Cerebellar cortex (tissue), 1 donor: Measurements from ENCODE around the gene NOL8.

Source experiments
- DNase-seq: peaks from one replicate; pipeline ENCODE4 v3.0.0-alpha.2; 2015; ENCODE audit warnings: low spot score

The NOL8 gene

GRCh38 chr9:92266486-92266885, 58.7 kb downstream of the NOL8 start:
- DNase-seq: peak; percentile 94

- DNase-seq: no peak
Measured at GRCh38 chr9:92265154-92265553, 60.0 kb downstream of the NOL8 start.

DNA sequence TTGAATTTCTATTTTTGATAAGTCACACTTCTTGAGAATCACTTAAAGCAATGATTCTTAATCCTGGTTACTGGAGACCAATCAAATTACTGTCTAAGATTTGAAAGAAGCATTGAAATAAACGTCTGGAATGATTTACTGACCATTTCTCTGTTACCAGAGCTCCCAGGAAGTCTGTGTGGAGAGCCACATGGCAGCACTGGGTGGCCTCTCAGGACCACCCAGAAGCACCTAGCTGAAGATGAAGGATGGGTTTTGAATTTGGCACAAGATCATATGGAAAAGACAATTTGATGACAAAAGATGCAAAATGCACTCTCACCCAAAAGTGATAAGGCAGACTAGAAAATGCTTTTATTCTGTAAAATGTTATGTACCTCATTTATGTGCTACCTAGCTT, 62.0 kb downstream of the NOL8 start:
- no peak for DNase-seq

GRCh38 chr9:92257327-92257726, 67.8 kb downstream of the NOL8 start:
- peak; percentile 96 for DNase-seq

DNA sequence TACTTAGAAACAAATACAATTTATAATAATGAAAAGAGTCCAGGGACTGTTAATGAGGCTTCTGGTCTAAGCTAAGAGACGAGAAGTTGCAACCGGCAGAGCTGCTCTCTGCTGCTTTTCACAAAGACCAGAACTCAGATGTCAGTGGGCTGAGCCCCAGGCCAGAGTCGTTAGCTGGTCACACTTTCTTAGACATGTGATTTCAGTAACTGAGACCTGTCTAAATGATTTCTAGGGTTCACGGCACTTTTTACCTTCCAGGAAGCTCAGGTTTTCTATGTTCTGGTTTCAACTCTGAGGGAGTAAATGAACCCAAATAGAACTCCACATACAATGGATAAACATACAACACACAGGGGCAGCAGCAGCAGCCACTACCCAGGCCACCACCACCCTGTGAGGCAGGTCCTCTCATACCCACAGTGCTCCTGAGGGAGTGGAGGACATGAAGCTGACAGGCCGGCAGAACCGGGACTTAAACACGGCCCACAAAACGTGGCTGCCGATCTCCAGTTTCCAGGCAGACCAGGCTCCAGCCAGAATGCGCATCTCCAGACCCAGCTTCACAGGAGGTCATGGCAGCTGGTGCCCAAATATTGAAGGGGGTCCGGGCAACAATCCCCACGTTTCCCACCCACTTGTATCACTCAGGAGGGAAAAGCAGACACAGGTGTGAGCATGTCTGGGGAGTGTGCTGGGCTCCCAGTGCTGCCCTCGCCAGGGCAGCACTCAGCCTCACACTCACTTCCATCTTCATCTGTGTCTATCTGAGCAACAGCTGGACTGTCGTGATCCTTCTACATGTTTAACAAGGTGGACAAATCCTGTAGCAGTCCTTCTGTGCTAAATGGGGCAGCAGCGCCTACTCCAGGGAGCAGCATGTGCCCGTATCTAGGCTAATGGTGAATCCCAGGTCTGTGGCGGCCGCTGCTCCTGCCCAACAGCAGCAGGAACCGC, 70.5 kb downstream of the NOL8 start:
- no peak for DNase-seq

DNA sequence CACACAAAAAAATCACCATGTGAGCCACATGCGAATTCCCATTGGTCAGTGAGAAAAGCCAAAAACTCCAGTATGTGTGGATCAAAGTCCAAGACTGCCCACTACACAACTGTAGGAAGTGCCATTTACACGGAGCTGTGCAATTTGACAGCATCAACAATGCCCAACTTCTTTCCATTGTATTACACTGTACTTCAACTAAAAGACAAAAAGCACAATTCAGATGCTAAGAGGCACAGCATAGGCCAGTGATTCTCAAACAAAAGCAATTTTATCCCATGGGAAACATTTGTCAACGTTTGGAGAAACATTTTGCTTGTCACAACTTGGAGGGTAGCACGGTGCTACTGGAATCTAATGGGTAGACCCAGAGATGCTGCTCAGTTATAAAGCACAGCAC, 71.5 kb downstream of the NOL8 start:
- DNase-seq: no peak

GRCh38 chr9:92247981-92248380, 77.2 kb downstream of the NOL8 start:
- no peak for DNase-seq
